OCI-LY3 (cell line): ENCODE results near the gene VTA1.

Source experiments
- H2AFZ ChIP-seq: fragments of 200-600, 300-600 bp; shearing (Covaris generic); 2 replicates; pipeline ENCODE4 v1.6.0; 2014; ENCODE audit warnings: antibody characterized with exemption, low read depth, low read length
- H3K27ac ChIP-seq: fragments of 200-600, 300-600 bp; sonication (generic); 2 replicates; pipeline ENCODE4 v1.5.1; 2014; ENCODE audit warnings: mild to moderate bottlenecking, low read length, moderate library complexity, mixed read lengths
- H3K27me3 ChIP-seq: fragments of 200-600, 300-600 bp; sonication (generic); 2 replicates; pipeline ENCODE4 v1.6.1; 2014; ENCODE audit warnings: low read depth, low read length, mixed read lengths
- H3K36me3 ChIP-seq: fragments of 200-600, 300-600 bp; sonication (generic); replicated peaks from 2 replicates; pipeline ENCODE3; 2014; ENCODE audit warnings: low read depth, low read length, mixed read lengths
- H3K4me1 ChIP-seq: fragments of 300-600, 200-600 bp; sonication (generic); 2 replicates; pipeline ENCODE4 v1.6.1; 2014; ENCODE audit warnings: low read length, mixed read lengths
- H3K4me2 ChIP-seq: fragments of 200-600, 300-600 bp; sonication (generic); 2 replicates; pipeline ENCODE4 v1.6.1; 2014; ENCODE audit warnings: low read length, mixed read lengths
- H3K4me3 ChIP-seq: fragments of 300-600, 200-600 bp; sonication (generic); 2 replicates; pipeline ENCODE4 v1.5.1; 2014; ENCODE audit warnings: antibody characterized with exemption, mild to moderate bottlenecking, low read length, moderate library complexity
- H3K79me2 ChIP-seq: fragments of 300-600, 200-600 bp; shearing (Covaris generic); 2 replicates; pipeline ENCODE4 v1.6.1; 2014; ENCODE audit warnings: mild to moderate bottlenecking, low read length, mixed read lengths
- H3K9ac ChIP-seq: fragments of 300-600, 200-600 bp; shearing (Covaris generic); 2 replicates; pipeline ENCODE4 v1.6.0; 2014; ENCODE audit warnings: mild to moderate bottlenecking, low read length, moderate library complexity
- H3K9me3 ChIP-seq: fragments of 200-600, 300-600 bp; shearing (Covaris generic); 2 replicates; pipeline ENCODE4 v1.6.1; 2014; ENCODE audit warnings: low read length, mixed read lengths; ENCODE audit not compliant: insufficient read depth
- H4K20me1 ChIP-seq: fragments of 200-600, 300-600 bp; sonication (generic); 2 replicates; pipeline ENCODE4 v1.6.1; 2016; ENCODE audit warnings: low read length, mixed read lengths; ENCODE audit not compliant: insufficient read depth
- CTCF ChIP-seq: fragments of 200-600, 300-600 bp; sonication (generic); IDR thresholded peaks from 2 replicates; pipeline ENCODE4 v1.5.1; 2014; ENCODE audit warnings: antibody characterized with exemption, low read length, low read depth
- EZH2phosphoT487 ChIP-seq: fragments of 200-600 bp; shearing (Covaris generic); IDR thresholded peaks from 2 replicates; pipeline ENCODE4 v1.6.1; 2018; ENCODE audit warnings: antibody characterized with exemption, mixed run types, low read depth

Gene VTA1

GRCh38 chr6:142246960-142247359, 99.9 kb downstream of the VTA1 start:
- H3K4me2 ChIP-seq, result no peak overlapping the region
- no peak overlapping the region for H3K9ac ChIP-seq
- H3K27me3 ChIP-seq, result no peaks in the 10 kb centered on the region
- H4K20me1 ChIP-seq, result no peaks in the 10 kb centered on the region
- TF ChIP-seq EZH2phosphoT487 (no peak), CTCF (no peak)
- H3K27ac ChIP-seq, result no peak overlapping the region
- no peaks in the 10 kb centered on the region for H3K9me3 ChIP-seq
- no peaks in the 10 kb centered on the region for H3K4me1 ChIP-seq
- no peak overlapping the region for H3K4me3 ChIP-seq
- H3K36me3 ChIP-seq, result no peaks in the 10 kb centered on the region
- H2AFZ ChIP-seq, result no peak overlapping the region
- H3K79me2 ChIP-seq, result no peaks in the 10 kb centered on the region

GRCh38 chr6:142249266-142249665, 102.2 kb downstream of the VTA1 start:
- no peak overlapping the region for H2AFZ ChIP-seq
- H3K79me2 ChIP-seq, result no peaks in the 10 kb centered on the region
- H3K4me2 ChIP-seq, result no peak overlapping the region
- no peak overlapping the region for H3K27ac ChIP-seq
- no peaks in the 10 kb centered on the region for H3K27me3 ChIP-seq
- H3K36me3 ChIP-seq, result no peaks in the 10 kb centered on the region
- H4K20me1 ChIP-seq, result no peaks in the 10 kb centered on the region
- H3K4me1 ChIP-seq, result no peaks in the 10 kb centered on the region
- H3K9ac ChIP-seq, result no peak overlapping the region
- H3K4me3 ChIP-seq, result no peak overlapping the region
- no peak for TF ChIP-seq CTCF
- TF ChIP-seq EZH2phosphoT487, result no peak
- H3K9me3 ChIP-seq, result no peaks in the 10 kb centered on the region

- H3K4me2 ChIP-seq, result no peak overlapping the region
- no peak overlapping the region for H2AFZ ChIP-seq
- no peaks in the 10 kb centered on the region for H3K27me3 ChIP-seq
- no peaks in the 10 kb centered on the region for H3K9me3 ChIP-seq
- H3K9ac ChIP-seq, result no peak overlapping the region
- TF ChIP-seq EZH2phosphoT487 (no peak), CTCF (no peak)
- H3K27ac ChIP-seq, result no peak overlapping the region
- no peak overlapping the region for H3K4me3 ChIP-seq
- H4K20me1 ChIP-seq, result no peaks in the 10 kb centered on the region
- no peaks in the 10 kb centered on the region for H3K4me1 ChIP-seq
- H3K36me3 ChIP-seq, result no peaks in the 10 kb centered on the region
- no peaks in the 10 kb centered on the region for H3K79me2 ChIP-seq
These were observed 104.9 kb downstream of the VTA1 start for GRCh38 chr6:142251930-142252445.

- no peaks in the 10 kb centered on the region for H3K27me3 ChIP-seq
- no peak overlapping the region for H3K4me3 ChIP-seq
- H3K9me3 ChIP-seq, result no peaks in the 10 kb centered on the region
- H4K20me1 ChIP-seq, result no peaks in the 10 kb centered on the region
- H3K4me1 ChIP-seq, result no peaks in the 10 kb centered on the region
- H3K4me2 ChIP-seq, result no peak overlapping the region
- TF ChIP-seq CTCF (no peak), EZH2phosphoT487 (no peak)
- H3K27ac ChIP-seq, result no peak overlapping the region
- no peak overlapping the region for H2AFZ ChIP-seq
- no peaks in the 10 kb centered on the region for H3K36me3 ChIP-seq
- H3K79me2 ChIP-seq, result no peaks in the 10 kb centered on the region
- H3K9ac ChIP-seq, result no peak overlapping the region
These were observed 107.5 kb downstream of the VTA1 start for GRCh38 chr6:142254513-142254912.
